Melanocyte of skin (primary cell): ENCODE results near the gene DENND1C. TPM values are rescaled to one million over a fixed set of nuclear protein-coding genes. Genes with fewer than 3 reads are reported as not detected.

ENCODE experiments used
- small RNA-seq, 2 donors: library from RNA; depleted of rRNA; stranded (forward); fragments of <200 nt; gene quantifications; one replicate each; pipeline ENCODE3, GENCODE V24; 2012
- total RNA-seq, 2 donors: library from RNA; depleted of rRNA; stranded (reverse); fragments of >200 nt; gene quantifications; 2 replicates each; pipeline ENCODE4 v1.2.3, GENCODE V29; 2012

Gene DENND1C, protein sequence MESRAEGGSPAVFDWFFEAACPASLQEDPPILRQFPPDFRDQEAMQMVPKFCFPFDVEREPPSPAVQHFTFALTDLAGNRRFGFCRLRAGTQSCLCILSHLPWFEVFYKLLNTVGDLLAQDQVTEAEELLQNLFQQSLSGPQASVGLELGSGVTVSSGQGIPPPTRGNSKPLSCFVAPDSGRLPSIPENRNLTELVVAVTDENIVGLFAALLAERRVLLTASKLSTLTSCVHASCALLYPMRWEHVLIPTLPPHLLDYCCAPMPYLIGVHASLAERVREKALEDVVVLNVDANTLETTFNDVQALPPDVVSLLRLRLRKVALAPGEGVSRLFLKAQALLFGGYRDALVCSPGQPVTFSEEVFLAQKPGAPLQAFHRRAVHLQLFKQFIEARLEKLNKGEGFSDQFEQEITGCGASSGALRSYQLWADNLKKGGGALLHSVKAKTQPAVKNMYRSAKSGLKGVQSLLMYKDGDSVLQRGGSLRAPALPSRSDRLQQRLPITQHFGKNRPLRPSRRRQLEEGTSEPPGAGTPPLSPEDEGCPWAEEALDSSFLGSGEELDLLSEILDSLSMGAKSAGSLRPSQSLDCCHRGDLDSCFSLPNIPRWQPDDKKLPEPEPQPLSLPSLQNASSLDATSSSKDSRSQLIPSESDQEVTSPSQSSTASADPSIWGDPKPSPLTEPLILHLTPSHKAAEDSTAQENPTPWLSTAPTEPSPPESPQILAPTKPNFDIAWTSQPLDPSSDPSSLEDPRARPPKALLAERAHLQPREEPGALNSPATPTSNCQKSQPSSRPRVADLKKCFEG
- total RNA-seq = under 1 TPM; under 0.01 TPM

DNA sequence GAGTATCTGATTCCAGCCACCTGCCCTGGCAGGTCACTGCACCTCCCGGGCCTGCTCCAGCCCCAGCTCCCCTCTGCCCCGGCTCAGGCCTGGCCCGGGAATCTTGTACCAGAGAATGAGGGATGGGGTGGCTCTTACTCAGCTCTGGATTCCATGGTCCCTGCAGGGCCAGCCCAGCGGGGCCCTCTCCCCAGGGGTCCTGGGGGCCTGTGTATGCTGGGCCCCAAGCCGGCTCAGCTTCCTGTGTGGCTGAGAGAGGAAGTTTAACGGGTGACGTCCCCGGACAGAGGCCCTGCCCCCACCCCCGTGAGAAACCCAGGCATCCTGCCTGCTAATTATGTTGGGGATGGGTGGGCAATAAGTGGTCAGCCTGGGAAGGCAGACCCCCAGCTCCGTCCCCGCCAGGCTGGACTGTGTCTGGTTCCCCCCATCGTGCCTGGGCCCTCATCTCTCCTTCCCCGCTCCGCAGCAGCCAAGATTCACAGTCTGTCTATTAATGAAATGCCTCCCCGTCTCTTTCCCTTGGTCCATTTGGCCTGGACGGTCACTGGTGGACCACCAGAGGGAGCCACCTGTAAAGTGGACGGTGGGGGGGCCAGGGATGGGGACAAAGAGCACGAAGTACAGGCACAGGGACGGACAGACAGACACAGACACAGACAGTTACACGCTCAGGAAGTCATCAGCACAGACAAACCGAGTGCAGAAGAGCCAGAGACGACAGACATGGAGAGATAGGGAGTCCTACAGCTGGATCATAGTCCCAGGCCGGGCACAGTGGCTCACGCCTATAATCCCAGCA lies at the start of gene DENND1C:
Gene DENND1C, minus strand, starts transcription at position 247 of the 802 bp plus-strand sequence. Its CDS starts 92 bp downstream, at position 155.

DNA sequence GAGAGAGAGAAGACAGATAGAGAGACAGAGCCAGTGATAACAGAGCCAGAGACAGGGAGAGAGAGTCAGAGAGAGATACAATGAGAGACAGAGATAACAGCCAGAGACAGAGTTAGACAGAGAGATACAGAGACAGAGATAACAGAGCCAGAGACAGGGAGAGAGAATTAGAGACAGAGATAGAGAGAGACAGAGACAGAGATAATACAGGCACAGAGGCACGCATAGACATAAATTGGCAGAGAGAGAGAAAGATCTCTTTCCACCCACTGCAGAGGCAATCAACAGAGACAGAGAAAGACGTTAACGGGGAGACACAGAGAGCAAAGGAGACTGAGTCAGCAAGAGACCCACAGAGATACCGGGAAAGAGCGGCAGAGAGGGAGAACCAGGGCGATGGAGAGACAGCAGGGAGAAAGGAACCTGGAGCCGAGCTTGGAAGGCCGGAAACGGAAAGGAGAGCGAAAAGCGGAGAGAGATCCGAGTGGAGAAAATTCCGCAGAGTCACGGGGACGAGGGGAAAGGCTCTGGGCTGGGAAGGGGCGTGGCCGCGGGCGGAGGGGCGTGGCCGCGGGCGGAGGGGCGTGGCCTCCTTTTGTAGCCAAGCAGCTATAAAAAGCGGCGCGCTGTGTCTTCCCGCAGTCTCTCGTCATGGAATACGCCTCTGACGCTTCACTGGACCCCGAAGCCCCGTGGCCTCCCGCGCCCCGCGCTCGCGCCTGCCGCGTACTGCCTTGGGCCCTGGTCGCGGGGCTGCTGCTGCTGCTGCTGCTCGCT lies 49.0 kb upstream of the DENND1C start, which contains the start of gene TNFSF9:
Gene TNFSF9, plus strand, starts transcription at position 641 of the 777 bp plus-strand sequence. Its CDS starts 11 bp downstream, at position 652.

DNA sequence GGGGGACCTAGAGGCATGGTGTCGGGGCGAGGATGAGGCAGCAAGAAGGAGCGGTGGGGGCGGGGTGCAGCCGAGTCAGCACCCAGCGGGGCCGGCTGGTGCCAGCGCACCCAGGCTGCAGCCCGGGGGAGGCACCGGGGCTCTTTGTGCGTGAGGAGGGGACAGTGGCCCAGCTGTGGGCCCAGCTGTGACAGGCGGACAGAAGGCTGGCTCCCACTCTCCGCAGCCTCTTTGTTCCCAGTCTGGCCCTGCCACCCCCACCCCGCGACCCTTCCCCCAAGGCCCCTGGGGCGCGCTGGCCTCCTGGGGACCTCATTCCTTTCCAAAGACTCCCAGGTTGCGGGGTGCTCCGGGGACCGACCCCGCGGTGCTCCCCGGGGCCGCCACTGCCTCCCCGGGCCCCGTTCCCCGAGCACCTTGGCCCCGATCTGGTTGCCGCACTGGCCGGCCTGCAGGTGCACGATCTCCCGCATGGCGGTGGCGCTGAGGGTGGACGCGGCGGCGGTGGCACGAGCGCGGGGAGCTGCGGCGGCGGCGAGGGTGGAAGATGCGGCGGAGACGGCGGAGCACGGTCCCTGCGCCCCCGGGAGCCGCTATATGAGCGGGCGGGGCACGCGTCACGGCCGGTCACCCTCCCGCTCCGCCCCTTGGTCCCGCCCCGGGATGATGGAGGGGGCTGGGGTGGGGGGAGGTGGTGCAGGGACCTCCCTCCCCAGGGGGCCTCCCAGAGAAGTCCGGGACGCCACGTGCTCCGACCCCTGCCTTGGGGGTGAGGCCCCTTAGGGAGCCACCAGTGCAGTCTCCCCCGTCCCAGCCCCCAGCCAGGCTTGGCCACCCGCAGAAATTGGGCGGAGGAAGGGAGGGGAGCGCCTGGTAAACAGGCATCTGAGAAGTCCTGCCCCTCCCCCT lies 20.4 kb upstream of the DENND1C start, which contains the start of gene TUBB4A:
Gene TUBB4A, minus strand, starts transcription at position 570 of the 909 bp plus-strand sequence. Its CDS starts 97 bp downstream, at position 473.

DNA sequence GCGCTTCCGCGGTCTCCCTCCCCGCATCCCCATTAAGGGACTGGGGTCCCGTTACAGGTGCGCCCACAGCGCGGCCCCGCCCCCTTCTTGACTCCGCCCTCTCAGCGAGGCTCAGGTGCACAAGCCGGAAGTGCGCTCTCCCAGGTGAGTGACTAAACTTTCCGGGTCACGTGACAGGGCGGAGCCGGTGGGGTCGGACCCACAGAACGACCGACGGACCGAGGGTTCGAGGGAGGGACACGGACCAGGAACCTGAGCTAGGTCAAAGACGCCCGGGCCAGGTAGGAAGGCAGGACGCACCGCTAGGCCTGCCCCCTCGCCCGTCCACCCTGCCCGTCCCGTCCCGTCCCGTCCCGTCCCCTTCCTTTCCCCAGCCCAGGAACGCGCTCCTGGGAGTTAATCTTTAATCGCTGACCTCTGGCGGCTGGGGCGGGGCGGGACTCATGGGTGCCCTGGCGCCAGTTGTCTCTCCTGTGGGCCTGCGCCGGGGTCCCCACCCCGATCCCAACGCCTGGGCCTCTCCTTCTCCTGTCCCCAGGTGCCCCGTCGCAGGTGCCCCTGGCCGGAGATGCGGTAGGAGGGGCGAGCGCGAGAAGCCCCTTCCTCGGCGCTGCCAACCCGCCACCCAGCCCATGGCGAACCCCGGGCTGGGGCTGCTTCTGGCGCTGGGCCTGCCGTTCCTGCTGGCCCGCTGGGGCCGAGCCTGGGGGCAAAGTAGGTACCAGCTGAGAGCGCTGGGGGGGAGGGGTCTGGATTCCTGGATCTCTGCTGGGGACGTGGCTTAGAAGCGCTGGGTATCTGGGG lies 17.3 kb downstream of the DENND1C start, which contains the start of gene CRB3:
Gene CRB3, plus strand, starts transcription at position 202 of the 804 bp plus-strand sequence. Its CDS starts 431 bp downstream, at position 633.

DNA sequence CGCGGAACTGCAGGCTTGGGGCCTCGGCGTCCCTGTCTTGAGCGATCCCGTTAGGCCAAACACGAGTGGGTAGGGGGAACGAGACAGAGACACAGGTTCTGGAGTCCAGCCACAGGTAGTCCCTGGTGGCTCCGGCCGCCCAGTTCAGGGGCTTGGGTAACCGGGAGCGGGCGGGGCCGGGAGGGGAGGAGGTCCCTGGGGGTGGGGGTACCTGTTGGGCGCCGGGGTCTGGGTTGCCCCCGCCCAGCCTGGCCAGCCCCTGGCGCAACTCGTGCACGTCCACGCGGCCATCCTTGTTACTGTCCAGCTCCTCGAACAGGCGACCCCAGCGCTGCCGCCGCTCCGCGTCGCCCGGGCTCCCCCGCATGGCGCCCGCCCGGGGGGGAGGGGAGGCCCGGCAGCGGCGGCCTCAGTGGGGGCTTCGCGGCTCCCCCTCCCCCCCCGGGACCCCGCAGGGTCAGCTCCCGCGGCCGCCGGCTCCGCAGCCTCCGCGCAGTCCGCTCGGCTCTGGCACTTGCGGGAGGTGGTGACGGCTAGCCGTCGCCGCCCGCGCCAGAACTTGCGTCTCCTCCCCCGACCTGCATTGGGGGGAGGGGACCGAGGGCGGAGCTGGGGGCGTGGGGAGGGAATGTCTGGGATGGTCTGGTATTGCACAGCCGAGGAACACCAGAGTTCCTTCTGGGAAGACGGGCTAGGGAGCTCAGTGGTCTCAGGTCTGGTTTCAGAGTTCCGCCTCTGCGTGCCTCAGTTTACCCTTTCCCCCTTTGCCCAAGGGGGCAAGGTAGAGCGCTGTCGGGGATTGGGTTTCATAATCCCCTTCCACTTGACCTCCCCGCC lies 22.1 kb downstream of the DENND1C start, which contains the start of gene SLC25A23:
Gene SLC25A23, minus strand, starts transcription at position 531 of the 837 bp plus-strand sequence. Its CDS starts 164 bp downstream, at position 367.

DNA sequence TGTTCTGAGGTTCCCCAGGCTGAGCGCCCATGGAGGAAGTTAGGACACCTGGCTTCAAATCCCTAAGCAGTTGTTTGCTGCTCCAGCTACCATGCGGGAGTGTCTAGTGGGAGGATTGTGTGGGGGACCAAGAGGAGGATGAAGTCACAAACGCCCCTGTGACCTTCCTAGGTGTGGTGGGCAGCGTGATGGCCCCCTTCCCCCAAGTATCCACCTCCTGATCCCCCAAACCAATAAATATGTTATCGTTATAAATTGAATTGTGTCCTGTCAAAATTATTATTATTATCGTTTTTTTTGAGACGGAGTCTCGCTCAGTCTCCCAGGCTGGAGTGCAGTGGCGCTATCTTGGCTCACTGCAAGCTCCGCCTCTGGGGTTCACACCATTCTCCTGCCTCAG lies 47.9 kb downstream of the DENND1C start, which contains the start of gene SLC25A41:
Gene SLC25A41, minus strand, starts transcription at position 101 of the 400 bp plus-strand sequence. Its CDS starts 70 bp downstream, at position 31.

DNA sequence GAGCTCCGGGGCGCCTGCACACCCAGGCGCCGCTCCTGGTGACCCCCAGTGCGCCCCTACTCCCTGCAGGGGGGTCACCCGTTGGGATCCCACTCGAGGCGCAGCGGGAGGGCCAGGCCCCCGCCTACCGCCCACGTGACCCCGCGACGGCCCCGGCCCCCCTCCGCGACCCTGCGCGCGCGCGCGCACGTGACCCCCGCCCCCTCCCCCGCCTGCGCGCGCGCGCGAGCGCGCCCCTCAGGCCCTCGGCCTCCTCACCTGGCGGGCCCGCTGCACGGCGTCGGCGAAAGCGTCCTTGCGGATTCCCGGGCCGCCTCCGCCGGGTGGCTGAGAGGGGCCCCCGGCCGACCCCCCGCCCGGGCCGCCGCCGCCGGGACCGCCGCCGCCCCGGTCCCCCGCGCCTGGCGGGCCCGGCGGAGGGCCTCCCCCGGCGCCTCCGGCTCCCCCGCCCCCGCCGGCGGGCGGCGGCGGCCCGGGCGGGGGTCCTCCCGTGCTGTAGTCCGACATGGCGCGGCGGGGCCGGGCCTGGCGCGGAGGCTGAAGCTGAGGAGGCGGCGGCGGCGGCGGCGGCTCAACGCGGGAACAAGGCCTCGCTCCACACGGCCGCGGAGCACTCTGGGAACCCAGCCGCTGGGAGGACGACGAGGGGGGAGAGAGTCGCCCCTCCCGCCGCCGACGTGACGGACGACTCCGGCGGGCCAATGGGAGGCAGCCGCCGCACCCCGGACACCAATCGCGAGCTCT lies 57.2 kb downstream of the DENND1C start, which contains the start of gene KHSRP:
Gene KHSRP, minus strand, starts transcription at position 617 of the 744 bp plus-strand sequence. Its CDS starts 110 bp downstream, at position 507.

Small RNAs within 50 kb of the gene (small RNA-seq; reads per million reads assigned to genes)
- gene AC010503.2 = 0 reads per million in 2 donors

Other genes with a start within 250 kb of the DENND1C start
- gene MLLT1, start 201.8 kb downstream of the DENND1C start, total RNA-seq = 1 to 10 TPM; 7.2 to 9.0 TPM
- gene ACER1, start 148.2 kb downstream of the DENND1C start, total RNA-seq = not detected
- gene CLPP, start 120.3 kb downstream of the DENND1C start, total RNA-seq = 10 to 100 TPM; 61.3 to 93.9 TPM
- gene ALKBH7, start 109.0 kb downstream of the DENND1C start, total RNA-seq = 10 to 100 TPM; 36.5 to 40.6 TPM
- 1 to 10 TPM; 1.3 to 1.4 TPM for gene PSPN, start 105.9 kb downstream of the DENND1C start, total RNA-seq
- 10 to 100 TPM; 43.7 to 60.3 TPM for gene GTF2F1, start 88.6 kb downstream of the DENND1C start, total RNA-seq
- gene KHSRP, start 57.0 kb downstream of the DENND1C start, total RNA-seq = 100 to 1,000 TPM; 122 to 185 TPM
- gene SLC25A41, start 48.0 kb downstream of the DENND1C start, total RNA-seq = not detected
- 10 to 100 TPM; 17.6 to 46.5 TPM for gene SLC25A23, start 22.0 kb downstream of the DENND1C start, total RNA-seq
- not detected for gene CRB3, start 17.5 kb downstream of the DENND1C start, total RNA-seq
- 10 to 100 TPM; 32.0 to 53.6 TPM for gene TUBB4A, start 20.5 kb upstream of the DENND1C start, total RNA-seq
- 1 to 10 TPM; 4.7 to 9.6 TPM for gene TNFSF9, start 49.2 kb upstream of the DENND1C start, total RNA-seq
- gene CD70, start 109.4 kb upstream of the DENND1C start, total RNA-seq = under 1 TPM in 1 of 2 donors, not detected in 1; under 0.01 TPM
- gene TNFSF14, start 188.4 kb upstream of the DENND1C start, total RNA-seq = not detected
- 10 to 100 TPM in 1 of 2 donors, 1 to 10 TPM in 1; 2.0 to 58.5 TPM for gene C3, start 238.9 kb upstream of the DENND1C start, total RNA-seq